ENCODE results near the gene ASF1A.

ASF1A gene

DNA sequence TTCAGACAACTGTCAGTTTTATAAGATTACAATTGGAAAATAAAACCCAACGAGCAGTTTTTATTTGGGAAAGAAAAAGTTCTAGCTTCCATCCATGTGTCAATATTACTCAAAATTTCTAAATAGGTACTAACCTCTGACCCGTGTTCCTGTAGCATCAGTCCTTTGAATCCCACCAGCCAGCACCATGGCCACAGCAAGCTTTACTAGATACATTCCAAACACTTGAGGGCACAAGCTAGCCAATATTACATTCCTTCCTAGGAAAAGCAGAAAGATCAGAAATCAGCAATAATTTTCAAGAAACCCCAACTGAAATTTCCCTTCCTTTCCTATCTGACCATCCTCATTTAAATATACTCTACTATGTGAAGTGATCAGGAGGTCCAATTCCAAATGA lies 19.2 kb downstream of the ASF1A start:
- DNase-seq (ENCODE audit: low read depth): no peak

DNA sequence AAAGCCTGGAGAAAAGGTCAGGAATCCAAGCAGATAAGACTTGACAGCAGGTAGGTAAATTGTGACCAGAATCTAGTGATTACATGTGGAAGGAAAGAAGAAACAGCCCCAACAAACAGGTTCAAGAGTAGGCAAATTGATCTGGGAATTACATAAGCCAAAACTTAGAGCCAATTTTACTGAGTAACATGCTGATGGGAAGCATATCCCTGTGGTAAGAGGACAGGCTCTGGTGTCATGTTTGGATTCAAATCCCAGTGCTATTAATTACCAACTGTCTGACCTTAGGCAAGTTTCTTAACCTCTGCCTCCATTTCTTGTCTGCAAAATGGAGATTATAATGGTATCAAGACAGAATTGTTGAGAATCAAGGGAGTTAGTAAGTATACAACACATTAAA lies 20.6 kb downstream of the ASF1A start:
- DNase-seq (ENCODE audit: low read depth): no peak

DNA sequence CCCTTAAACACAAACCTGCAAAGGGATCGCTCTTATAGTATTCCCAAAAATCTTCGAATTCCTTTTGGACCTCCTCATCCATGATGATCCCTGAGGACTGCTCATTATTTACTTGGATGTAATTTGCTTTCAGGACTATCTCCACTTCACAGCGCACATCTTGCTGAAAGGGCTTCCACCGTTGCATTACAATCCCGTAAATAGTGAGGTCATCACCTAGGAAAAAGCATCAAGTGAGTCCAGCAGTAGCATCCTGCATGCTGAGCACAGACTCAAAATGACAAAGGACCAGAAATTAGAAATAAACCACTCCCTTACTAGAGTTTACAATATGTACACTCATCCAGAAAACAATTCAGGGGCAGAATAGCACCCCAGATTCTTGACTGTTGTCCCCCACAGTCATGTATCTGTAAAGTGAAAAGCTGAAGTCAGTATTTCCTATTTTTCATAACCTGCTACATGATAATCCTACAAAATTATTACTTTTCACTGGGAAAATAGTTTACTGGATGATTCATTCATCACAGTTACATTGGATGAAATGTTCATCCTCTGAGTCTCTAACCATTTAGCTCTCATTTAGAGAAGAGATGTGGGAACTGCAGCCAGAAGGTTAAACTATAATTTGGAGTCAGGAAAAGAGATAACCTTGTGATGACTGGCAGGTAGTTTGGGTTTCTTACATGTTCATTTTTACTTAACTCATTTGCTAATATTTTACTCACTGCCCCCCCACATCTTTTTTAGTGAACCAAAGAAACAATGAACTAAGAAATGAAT lies 23.8 kb downstream of the ASF1A start:
- no peak for DNase-seq (ENCODE audit: low read depth)

DNA sequence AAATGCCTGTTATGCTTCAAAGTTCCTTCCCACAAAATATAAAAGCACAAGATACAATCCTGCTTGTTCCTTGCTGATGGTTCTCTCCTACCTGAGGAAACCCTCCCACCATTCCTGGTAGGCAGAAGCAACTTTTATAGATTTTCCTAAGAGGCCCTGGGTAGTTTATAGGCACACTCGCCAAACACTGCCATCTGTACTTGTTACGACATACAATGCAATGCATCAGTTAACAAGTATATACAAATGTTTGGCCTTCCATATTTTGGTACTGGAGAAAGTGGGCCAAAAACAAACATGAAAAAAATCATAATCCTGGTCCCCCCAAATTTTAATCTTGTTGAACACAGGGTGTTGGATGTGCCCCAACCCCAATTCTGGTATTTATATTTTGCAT lies 24.4 kb downstream of the ASF1A start:
- DNase-seq (ENCODE audit: low read depth): no peak

DNA sequence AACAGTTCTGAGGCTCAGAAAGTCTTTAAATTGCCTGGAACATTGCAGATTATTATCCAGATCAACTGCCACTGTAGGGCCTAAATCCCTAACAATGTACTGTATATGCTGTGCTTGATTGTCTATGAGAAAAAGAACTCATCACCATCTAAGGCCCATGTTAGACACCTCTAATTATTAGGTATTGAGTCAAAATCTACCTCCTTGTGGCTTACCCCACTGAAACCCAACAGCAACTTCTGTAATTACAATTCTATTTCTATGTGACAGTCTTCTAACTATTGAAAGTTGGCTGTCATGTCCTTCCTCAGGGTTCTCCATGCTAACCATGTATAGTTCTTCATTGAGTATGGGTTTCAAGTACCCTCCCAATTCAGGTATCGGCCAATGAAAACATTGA lies 27.1 kb downstream of the ASF1A start:
- no peak for DNase-seq (ENCODE audit: low read depth)

DNA sequence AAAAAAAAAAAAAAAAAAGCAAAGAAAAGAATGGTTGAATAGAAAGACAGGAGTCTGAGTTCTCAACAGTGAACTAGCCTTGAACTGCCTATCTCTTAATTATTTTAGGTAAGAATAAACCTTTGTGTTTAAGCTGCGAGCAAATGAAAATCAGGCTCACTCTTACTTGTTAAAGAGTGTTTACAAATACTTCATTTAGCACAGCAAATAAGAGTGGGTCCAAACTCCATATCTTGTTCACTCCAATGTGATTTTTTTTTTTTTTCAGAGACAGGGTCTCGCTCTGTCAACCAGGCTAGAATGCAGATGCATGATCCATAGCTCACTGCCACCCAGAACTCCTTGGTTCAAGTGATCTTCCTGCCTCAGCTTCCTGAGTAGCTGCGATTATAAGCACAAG lies 29.1 kb downstream of the ASF1A start:
- no peak for DNase-seq (ENCODE audit: low read depth)

DNA sequence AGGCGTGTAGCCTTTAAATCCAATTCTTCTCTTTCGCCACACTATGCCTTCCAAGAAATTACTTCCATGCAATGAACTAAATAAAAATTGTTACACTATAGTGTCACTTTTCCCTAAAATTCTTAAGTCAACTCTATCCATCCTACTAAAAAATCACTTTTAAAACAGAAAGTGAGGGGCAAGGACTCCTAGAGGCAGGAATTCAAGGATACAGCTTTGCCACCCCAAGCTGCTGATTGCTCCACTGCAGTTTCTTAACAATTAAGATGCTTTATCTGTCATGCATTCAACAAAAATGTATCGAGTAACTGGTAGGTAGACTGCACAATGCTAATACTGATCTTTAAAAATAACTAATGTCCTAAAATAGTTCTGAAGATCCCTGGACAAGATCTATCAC lies 36.7 kb downstream of the ASF1A start:
- DNase-seq (ENCODE audit: low read depth): no peak

DNA sequence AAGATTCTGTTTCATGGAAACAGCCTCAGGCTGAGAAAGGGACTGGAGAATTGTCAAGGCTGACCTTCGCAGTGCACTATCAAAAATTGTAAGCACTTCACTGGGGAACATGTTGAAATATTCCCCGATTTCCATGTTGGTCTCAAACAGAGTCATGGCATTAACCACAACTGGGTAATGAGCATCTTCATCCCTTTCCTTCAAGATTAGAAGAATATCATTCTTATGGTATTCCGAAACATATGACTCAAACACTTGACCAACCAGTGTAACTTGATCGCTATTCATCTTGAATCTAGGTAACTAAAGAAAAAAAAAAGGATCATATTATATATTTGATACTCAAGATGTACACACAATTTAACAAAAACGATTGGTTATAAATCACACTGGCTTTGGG lies 37.5 kb downstream of the ASF1A start:
- DNase-seq (ENCODE audit: low read depth): no peak

DNA sequence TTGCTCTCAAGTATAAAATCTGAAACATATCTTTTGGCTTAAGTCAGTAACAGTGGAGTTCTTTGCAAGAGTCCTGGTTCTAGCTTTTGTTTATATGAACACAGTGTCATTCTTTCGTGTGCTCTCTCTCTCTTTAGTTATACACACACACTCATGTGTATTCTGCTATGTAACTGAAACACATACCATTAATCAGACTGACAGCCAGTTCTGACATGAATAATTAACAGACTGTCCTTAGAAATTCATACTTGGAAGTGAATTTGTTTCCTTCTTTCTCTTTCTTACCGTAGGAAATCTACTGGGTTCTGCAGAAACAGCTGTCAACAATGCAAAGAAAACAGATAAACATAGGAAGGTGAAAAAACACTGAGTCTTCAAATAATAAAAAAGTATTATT lies 38.5 kb downstream of the ASF1A start:
- no peak for DNase-seq (ENCODE audit: low read depth)

DNA sequence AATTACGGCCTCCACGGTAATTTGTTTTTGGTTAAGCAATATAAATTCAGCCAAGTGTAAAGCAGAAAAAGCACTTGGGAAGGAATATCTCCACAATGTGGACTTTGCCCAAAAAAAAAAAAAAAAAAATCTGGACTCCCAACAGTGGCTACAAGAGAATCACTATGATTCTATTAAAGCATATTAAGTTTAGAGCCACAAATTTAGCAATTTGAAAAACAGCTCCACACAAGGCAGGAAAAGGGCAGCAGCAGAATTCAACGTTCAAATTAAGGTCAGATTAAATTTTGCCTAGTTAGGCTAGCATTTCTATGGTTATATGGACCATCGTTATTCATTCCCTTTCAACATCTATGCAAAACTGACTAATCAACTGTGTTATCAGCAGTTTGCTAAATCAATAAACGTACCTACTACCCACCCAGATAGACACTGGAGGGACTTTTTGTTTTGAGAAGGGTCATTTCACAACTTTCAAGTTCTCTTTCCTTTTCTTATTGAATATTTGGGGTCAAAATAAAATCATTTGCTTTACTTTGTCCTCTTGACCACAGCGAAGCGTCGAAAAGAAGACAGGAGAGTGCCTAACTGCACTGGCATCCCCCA lies 40.0 kb downstream of the ASF1A start:
- no peak for DNase-seq (ENCODE audit: low read depth)

DNA sequence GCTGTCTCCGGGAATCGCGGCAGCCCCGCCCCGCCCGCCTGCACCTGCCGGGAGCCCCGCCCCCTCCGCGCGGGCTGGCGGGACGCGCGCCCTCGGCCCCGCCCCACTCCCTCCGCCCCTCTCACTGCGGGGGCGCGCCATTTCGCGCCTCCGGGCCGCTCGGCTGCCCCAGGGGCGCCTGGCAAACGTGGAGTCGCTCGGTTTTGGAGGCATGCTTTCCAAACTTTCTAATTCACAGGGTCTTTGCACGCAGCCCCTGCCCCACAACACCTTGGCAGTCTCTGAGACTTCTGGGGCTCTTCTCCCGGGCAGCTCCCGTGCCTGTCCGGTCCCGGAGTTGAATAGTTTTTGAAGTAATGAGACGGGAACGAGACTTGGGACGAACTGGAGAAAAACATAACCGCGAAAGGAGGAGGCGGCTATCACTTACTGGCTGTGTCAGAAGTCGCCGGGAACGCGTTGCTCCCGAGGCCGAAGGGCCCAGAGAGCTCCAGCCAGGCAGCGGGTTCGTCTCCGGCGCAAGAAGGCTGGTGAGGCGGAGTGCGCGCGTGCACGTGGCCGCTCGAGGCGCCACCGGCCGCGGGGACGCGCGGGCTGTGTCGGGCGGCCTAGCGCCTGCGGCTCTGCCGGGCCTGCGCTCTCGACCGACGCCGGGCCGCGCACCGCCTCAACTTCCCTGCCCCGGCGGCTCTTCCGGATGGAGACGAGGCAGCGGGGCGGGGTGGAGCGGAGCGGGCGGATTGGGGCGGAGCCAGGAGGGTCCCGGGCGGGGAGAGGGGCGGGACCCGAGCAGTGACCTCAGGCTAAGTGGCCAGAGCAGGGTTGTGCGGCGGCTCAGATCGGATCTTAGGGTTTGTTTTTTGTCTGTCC lies 40.7 kb downstream of the ASF1A start, which contains the start of gene MCM9:
TSS of gene MCM9 (minus strand) at position 699 of the 870 bp plus-strand sequence. CDS start 3,436 bp downstream, outside the sequence.
- no peak for DNase-seq (ENCODE audit: low read depth)

DNA sequence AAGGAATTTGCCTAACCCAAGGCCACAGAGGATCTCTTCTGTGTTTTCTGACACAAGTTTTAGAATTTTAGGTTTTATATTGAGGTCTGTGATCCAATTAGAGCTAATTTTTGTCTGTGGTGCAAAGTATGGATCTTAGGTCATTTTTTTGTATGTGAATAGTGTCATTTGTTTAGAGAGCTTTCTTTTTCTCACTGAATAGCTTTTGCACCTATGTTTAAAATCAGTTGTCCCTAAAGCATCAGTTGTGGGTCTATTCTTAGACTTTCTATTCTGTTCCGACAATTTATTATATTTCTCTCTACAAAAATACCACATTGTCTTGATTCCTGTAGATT lies 41.3 kb downstream of the ASF1A start:
- DNase-seq (ENCODE audit: low read depth): no peak

DNA sequence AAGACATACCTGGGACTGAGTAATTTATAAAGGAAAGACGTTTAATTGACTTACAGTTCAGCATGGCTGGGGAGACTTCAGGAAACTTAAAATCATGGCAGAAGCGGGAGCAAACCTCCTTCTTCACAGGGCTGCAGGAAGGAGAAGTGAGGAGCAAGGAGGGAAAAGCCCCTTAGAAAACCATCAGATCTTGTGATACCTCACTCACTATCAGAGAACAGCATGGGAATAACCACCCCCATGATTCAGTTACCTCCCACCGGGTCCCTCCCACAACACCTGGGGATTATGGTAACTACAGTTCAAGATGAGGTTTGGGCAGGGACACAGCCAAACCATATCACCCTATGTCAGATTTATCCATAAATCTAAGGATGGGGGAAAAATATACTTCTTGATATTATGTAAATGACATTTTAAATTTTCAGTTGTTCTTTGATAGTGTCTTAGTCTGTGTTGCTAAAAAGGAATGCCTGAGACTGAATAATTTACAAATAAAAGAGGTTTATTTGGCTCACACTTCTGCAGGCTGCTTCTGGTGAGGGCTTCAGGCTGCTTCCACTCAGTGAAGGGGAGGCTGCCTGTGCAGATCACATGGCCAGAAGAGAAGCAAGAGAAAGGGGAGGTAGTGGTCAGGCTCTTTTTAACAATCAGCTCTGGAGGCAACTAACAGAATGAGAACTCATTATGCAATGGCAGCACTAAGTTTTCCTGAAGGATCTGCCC lies 42.2 kb downstream of the ASF1A start:
- no peak for DNase-seq (ENCODE audit: low read depth)

DNA sequence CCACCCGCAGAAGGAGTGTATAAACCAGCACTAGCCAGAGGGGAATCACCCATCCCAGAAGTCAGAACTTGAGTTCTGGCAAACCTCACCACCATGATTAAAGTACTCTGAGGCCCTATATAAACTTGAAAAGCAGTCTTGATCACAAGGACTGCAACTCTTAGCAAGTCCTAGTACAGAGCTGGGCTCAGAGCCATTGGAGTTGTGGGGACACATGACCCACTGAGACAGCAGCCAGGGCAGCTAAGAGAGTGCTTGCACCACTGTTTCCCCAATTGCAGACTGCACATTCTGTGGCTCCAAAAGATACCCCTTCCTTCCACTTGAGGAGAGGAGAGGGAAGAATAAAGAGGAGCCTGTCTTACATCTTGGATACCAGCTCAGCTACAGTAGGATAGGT lies 45.7 kb downstream of the ASF1A start:
- DNase-seq (ENCODE audit: low read depth): no peak

DNA sequence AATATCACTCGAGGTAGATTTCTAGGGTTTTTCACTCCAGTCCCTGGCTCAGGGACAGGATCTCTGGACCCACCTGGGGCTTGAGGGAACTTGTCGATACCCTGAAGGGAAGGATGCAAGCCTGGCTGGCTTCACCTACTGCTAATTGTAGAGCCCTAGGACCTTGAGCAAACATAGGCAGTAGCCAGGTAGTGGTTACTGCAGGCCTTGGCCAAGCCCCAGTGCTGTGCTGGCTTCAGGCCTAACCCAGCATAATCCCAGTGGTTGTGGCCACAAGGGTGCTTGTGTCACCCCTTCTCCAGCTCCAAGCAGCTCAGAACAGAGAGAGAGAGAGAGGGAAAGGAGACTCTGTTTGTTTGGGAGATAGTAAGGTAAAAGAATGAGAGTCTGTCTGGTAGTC lies 46.8 kb downstream of the ASF1A start:
- DNase-seq (ENCODE audit: low read depth): no peak

DNA sequence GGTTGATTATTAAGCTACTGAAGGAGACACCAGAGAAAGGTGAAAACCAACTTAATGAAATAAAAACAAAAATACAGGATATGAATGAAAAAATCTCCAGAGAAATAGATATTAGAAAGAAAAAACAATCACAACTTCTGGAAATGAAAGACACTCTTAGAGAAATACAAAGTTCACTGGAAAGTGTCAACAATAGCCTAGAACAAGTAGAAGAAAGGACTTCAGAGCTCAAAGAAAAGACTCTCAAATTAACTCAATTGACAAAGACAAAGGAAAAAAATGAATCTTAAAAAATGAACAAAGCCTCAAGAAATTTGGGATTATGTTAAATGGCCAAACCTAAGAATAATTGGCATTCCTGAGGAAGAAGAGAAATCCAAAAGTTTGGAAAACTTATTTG lies 51.3 kb downstream of the ASF1A start:
- no peak for DNase-seq (ENCODE audit: low read depth)

DNA sequence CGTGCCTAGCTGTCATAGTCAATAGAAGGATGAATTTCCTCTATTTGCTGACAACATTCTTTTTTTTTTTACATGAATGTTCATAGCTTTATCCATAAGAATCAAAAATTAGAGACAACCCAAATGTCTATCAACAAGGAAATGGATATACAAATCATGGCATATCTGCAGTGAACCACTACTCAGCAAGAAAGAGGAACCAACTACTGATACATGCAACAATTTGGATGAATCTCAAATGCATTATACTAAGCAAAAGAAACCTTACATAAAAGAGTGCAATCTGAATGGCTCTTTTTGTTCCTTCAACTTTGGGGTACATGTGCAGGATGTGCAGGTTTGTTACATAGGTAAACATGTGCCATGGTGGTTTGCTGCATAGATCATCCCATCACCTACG lies 58.7 kb downstream of the ASF1A start:
- DNase-seq (ENCODE audit: low read depth): no peak

DNA sequence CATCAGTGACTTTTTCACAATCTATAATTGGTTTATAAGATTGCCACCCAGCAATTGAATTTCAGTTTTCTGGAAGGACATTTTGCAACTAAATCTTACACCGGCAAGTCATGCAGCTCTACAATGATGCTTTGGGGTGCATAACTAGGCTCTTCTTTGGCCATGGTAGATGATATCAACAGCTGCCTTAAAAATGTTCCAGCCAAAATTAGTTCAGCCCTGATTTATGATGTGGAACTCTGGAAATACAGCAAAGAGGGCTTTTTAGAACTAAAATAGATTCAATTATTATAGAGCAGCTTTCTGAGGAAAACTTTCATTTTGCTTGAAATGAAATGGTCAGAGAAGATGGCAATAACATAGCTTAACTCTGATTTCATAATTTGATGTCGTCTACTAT lies 59.4 kb downstream of the ASF1A start:
- no peak for DNase-seq (ENCODE audit: low read depth)

Measured in non-pigmented ciliary epithelial cell (primary cell).